HG03378 (cell line): ENCODE measurements around the gene XYLB.

Experiments
- ATAC-seq: cut with Tn5 transposase; IDR thresholded peaks from one replicate; pipeline ENCODE4 v1.9.1; 2021; ENCODE audit warnings: mild to moderate bottlenecking, moderate library complexity; ENCODE audit not compliant: unreplicated experiment

Gene XYLB

GRCh38 chr3:38453075-38453912 is 106.7 kb downstream of the XYLB start, which contains the start of gene ACVR2B:
Gene ACVR2B (plus strand): TSS chr3:38453890. CDS start chr3:38454323, 433 bp downstream.
- ATAC-seq, result no peak

GRCh38 chr3:38453913-38454177 is 107.3 kb downstream of the XYLB start:
- no peak for ATAC-seq

- ATAC-seq, result no peak
Observed at GRCh38 chr3:38454178-38454883, 107.7 kb downstream of the XYLB start.

DNA sequence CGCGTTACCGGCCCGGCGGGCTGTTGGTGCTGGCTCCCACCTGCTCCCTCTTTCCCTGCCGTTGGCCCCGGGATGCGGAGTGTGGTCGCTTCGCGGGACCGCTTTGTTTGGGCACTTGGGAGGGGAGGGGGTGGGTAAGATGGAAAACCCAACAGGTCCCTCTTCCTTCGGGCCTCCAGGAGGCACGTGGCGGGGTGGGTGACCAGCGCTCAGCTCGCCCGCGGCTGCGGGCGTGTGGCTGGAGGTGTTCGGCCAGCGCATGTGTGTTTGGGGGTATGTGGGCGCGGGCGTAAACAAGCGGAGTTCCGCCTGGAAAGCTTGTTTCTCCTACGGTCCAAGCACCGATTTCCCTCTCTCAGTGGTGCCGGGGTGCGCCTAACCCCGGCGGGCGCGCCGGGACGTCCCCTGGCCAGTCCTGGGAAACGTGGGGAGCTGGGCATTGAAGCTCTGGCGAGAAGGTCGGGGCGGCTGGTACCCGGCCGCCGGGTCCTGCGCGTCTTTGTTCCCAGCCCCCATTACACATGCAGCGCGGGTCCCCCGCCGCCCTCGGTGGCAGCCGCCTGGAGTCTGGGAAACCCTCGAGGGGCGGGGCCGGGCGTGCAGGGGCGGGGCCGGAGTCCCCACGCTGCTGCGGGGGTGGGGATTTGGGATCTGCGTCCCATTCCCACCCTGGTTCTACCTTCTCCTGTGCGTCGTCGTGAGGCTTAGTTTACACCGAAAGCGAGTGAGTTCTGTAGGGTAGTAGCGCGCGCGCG is 108.5 kb downstream of the XYLB start:
- ATAC-seq, result peak; percentile 15

DNA sequence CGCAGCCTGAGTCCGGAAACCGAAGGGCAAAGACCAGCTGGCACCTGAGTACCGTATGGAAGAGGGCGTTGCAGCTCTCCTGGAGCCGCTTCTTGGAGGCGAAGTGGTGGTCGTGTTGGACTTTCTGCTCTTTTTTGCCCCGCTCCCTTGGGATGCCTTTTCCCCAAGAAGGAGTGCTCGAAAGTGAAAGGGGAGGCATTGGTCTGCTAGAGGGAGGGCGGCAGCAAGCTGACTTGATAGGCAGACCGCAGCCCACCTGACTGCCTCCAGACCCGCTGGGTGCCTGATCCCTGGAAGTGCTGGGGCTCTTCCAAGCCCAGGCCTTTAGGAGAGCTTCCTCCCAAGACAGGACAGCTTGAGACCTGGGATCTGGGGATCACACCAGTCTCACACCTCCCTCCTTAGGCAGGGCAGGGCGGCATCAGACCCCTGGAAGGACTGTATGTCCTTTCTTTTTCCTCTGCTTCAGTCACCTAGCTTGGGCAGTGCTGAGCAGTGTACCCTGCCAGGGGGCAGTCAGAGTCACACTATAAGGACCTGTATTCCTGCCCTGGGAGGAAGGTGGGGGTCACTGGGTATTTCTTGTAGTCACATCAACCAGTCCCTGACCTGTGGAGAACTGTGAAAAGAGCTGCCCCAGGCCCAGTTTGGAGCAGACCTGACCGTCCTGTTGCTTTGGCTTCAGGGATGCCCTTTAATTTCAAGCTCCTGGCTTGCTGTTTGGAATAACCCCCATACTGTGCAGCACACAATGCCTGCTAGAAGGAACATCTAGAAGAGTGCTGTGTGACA is 109.2 kb downstream of the XYLB start:
- peak; percentile 42 for ATAC-seq

DNA sequence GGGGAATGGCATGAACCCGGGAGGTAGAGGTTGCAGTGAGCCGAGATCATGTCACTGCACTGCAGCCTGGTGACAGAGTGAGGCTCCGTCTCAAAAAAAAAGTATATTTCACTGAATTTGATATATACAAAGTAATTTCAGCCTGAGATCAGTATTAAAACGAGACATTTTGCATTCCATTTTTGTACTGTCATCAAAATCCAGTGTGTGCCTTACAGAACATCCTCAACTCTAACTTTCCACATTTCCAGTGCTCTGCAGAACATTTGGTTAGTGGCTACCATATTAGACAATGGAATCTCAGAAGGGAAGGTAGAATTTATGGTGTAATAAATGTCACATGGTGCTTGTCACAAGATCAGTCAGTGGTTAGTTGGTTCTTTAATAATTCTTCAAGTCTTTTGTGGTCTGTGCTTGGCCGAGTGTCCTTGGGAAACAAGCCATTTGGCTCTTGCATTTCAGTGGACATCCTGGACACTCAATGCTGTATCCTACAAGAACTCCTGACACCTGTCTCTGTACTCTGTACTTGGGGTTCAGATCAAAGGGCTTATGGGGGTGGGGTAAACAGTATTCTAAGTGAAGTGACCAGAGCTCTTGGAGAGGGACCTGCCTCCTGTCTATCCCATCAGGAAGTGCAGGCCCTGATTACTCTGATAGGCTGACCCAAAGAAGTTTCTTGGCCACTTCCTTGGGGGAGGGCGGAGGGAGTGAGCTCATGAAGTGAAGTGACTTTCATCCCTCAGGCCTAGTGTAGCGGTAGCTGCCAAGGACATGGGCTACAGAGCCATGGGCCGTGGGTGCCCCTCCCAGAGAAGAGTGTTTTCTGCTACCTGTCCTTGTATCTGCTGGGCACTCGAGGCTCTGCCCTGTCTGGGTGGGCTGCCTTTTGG is 110.8 kb downstream of the XYLB start:
- no peak for ATAC-seq

- ATAC-seq, result no peak
Observed at GRCh38 chr3:38458796-38459498, 112.4 kb downstream of the XYLB start.

DNA sequence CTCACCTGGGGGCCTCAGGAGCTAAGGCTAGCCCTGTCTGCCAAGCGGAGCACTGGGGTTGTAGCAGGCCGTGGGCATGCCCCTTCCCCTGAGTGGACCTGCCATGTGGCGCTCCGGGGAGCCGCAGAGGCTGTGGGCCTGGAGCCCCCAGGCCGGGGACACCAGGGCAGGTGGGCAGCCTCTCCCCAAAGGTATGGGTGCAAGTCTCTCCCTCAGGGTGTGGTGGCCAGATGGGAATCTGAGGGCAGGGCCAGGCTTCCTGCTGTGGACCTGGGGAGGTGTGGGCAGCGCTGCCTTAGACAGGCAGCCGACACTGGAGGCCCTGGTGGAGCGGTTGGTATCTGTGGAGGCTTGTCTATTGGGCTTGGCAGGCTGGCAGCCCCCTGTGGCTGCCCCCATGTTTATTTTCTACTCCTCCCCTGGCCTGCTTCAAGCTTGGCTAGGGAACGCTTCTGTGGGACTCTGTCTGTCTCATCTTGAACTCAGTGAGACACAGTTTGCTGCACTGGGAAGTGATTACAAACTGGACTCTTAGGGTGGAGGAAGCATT is 113.0 kb downstream of the XYLB start:
- ATAC-seq, result no peak

DNA sequence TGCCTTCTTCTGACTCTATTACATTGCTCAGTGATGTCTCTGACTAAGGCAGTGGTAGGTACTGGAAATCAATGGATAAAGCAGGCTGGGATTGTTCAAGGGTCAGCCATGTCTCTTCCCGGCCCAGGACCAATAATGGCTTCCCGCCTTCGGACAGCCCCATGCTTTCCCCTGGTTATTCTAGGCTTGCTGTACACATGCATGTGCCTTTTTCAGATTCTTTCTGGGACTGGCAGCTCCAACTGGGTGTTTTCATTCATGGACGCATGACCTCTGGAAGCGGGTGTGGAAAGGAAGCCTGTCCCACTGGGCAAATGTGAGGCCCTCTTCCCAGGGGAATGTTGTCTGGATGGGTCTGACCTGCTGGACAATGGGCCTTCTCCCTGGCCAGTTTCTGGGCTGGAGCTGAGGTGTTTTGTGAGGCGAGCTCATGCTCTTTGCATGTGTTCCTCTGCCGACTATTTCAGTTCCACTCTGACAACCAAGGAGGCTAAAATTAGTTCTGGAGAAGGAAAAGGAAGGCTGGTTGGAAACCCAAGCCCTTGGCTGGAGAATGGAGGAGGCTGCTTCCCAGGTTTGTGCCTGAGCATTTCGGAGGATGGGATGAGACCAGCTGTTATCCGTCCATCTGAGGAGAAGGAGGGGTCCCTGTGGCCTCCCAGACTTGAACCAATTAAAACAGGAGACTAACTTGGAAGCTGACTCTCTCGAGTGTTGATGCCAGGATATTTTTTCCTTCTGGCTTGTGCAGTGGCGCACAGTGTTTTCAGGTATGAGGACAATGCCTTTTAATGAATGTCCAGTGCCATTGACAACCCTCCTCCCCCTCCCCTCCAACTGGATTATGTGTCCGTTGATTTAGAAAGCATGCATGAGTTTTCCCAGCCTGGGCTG is 114.0 kb downstream of the XYLB start:
- no peak for ATAC-seq
